GM12878 (cell line): ENCODE measurements around the gene ZNF470. TPM values are rescaled to one million over a fixed set of nuclear protein-coding genes. Genes with fewer than 3 reads are reported as not detected.

Experiments
- ATAC-seq: fragments of 200-7000 bp; cut with Tn5 transposase; 3 replicates; pipeline ENCODE4 v1.9.1; 2020; ENCODE audit warnings: mild to moderate bottlenecking, moderate library complexity
- BruUV-seq: library from RNA; stranded (reverse); fragments of 400-500 nt; replicated peaks from 2 replicates; lab custom pipeline; 2021; lab: Mats Ljungman, UMichigan
- CTCF ChIA-PET: fragments of 300-600 bp; sonication (Branson Sonifier 250); formaldehyde crosslinking; extraction: SDS; loops from one replicate; lab custom pipeline; 2021; ENCODE audit warnings: inconsistent platforms; lab: Yijun Ruan, JAX
- POLR2A ChIA-PET: fragments of 350-600 bp; formaldehyde crosslinking; extraction: SDS; loops from one replicate; lab custom pipeline; 2021; ENCODE audit warnings: inconsistent platforms; lab: Charles Lee
- RAD21 ChIA-PET: fragments of 300-600 bp; sonication (Branson Sonifier 250); formaldehyde crosslinking; loops from one replicate; lab custom pipeline; 2023; ENCODE audit warnings: antibody characterized with exemption; ENCODE audit not compliant: unreplicated experiment; lab: Charles Lee
- SMC1A ChIA-PET: fragments of 300-600 bp; sonication (Branson Sonifier 250); formaldehyde crosslinking; loops from one replicate; lab custom pipeline; 2023; ENCODE audit not compliant: unreplicated experiment, uncharacterized antibody; lab: Charles Lee
- DNase-seq: peaks from one replicate; pipeline ENCODE4 v3.0.0-alpha.2; 2011; ENCODE audit warnings: low read depth, low spot score
- FAIRE-seq: peaks from 3 replicates; lab custom pipeline; 2011; peaks lifted over from hg19 to GRCh38; lab: Jason Lieb, UNC
- H2AFZ ChIP-seq: 2 replicates; pipeline ENCODE4 v1.6.0; 2011; ENCODE audit warnings: low read depth, low read length, control low read depth; ENCODE audit not compliant: control insufficient read depth
- H3K27ac ChIP-seq: 2 replicates; pipeline ENCODE4 v1.5.1; 2011; ENCODE audit warnings: control low read depth; ENCODE audit not compliant: control insufficient read depth, insufficient read depth
- H3K27me3 ChIP-seq, 2 experiments: replicated peaks in 1 of 2; 2 replicates each; pipeline versions ENCODE4 v1.6.0 to v1.6.1; 2011; ENCODE audit warnings: low read length in 1 of 2; ENCODE audit not compliant: control insufficient read depth in 2 of 2, insufficient read depth in 2 of 2
- H3K36me3 ChIP-seq, 2 experiments: 2 replicates each; pipeline ENCODE4 v1.5.1; 2011; ENCODE audit warnings: low read length in 1 of 2; ENCODE audit not compliant: control insufficient read depth in 2 of 2, insufficient read depth in 2 of 2
- H3K4me1 ChIP-seq: 2 replicates; pipeline ENCODE4 v1.6.1; 2011; ENCODE audit warnings: mild to moderate bottlenecking, low read length, moderate library complexity, mixed read lengths; ENCODE audit not compliant: control insufficient read depth, insufficient read depth
- H3K4me2 ChIP-seq: 2 replicates; pipeline ENCODE4 v1.6.0; 2011; ENCODE audit warnings: control low read depth; ENCODE audit not compliant: control insufficient read depth, insufficient read depth
- H3K4me3 ChIP-seq: fragments of 200-600 bp; sonication (generic); 2 replicates; pipeline ENCODE4 v1.5.1; 2016
- H3K79me2 ChIP-seq: 2 replicates; pipeline ENCODE4 v1.6.0; 2011; ENCODE audit warnings: low read length; ENCODE audit not compliant: control insufficient read depth, insufficient read depth
- H3K9ac ChIP-seq: 2 replicates; pipeline ENCODE4 v1.8.0; 2011; ENCODE audit warnings: low read length, control low read depth, mixed read lengths; ENCODE audit not compliant: control insufficient read depth, insufficient read depth
- H3K9me3 ChIP-seq: replicated peaks from 3 replicates; pipeline ENCODE4 v1.5.1; 2011; ENCODE audit warnings: mild to moderate bottlenecking, low read length; ENCODE audit not compliant: control insufficient read depth, insufficient read depth
- H4K20me1 ChIP-seq: 2 replicates; pipeline ENCODE4 v1.6.0; 2011; ENCODE audit not compliant: control insufficient read depth, insufficient read depth
- BACH1 ChIP-seq: fragments of 450-650 bp; IDR thresholded peaks from 2 replicates; pipeline ENCODE4 v1.6.1; 2017; ENCODE audit warnings: mild to moderate bottlenecking, borderline replicate concordance
- CBFB ChIP-seq: IDR thresholded peaks from 2 replicates; pipeline ENCODE4 v1.6.1; 2016; ENCODE audit warnings: antibody characterized with exemption, low read depth
- CHD2 ChIP-seq: IDR thresholded peaks from 2 replicates; pipeline ENCODE4 v1.6.1; 2011; ENCODE audit warnings: low read depth, low read length, improper control_type of control experiment, borderline replicate concordance
- FOXK2 ChIP-seq: fragments of 450-650 bp; IDR thresholded peaks from 2 replicates; pipeline ENCODE4 v1.6.1; 2017; ENCODE audit warnings: mild to moderate bottlenecking, moderate library complexity
- MEF2B ChIP-seq: fragments of 450-650 bp; IDR thresholded peaks from 2 replicates; pipeline ENCODE4 v1.6.1; 2018; ENCODE audit warnings: mild to moderate bottlenecking, moderate library complexity; ENCODE audit not compliant: partially characterized antibody, poor library complexity, severe bottlenecking
- NKRF ChIP-seq: fragments of 450-650 bp; conservative IDR thresholded peaks from 2 replicates; pipeline ENCODE4 v1.6.1; 2017; ENCODE audit warnings: mild to moderate bottlenecking, moderate library complexity
- NR2F1 ChIP-seq: fragments of 450-650 bp; conservative IDR thresholded peaks from 2 replicates; pipeline ENCODE4 v1.6.1; 2017; ENCODE audit warnings: mild to moderate bottlenecking
- POLR2AphosphoS2 ChIP-seq: IDR thresholded peaks from 2 replicates; pipeline ENCODE4 v1.6.1; 2011; ENCODE audit warnings: low read depth, mild to moderate bottlenecking, low read length, improper control_type of control experiment, moderate library complexity
- RAD21 ChIP-seq: IDR thresholded peaks from 2 replicates; pipeline ENCODE4 v1.6.1; 2011; ENCODE audit warnings: mild to moderate bottlenecking, low read depth, low read length, moderate library complexity; ENCODE audit not compliant: insufficient read depth
- RCOR1 ChIP-seq: conservative IDR thresholded peaks from 2 replicates; pipeline ENCODE4 v1.6.1; 2012; ENCODE audit warnings: low read depth, low read length, improper control_type of control experiment
- SMAD5 ChIP-seq: IDR thresholded peaks from 2 replicates; pipeline ENCODE4 v1.6.1; 2016; ENCODE audit warnings: antibody characterized with exemption, low read depth
- SMC3 ChIP-seq: IDR thresholded peaks from 2 replicates; pipeline ENCODE4 v1.6.1; 2011; ENCODE audit warnings: low read length, improper control_type of control experiment, borderline replicate concordance
- SREBF1 ChIP-seq: IDR thresholded peaks from 2 replicates; pipeline ENCODE4 v1.6.1; 2012; ENCODE audit warnings: mild to moderate bottlenecking, low read length
- SUZ12 ChIP-seq: fragments of 200-600 bp; sonication (generic); IDR thresholded peaks from one replicate; pipeline ENCODE4 v1.6.1; 2018; ENCODE audit warnings: antibody characterized with exemption, mild to moderate bottlenecking; ENCODE audit not compliant: unreplicated experiment
- TAF1 ChIP-seq: IDR thresholded peaks from 2 replicates; pipeline ENCODE4 v1.6.1; 2011; ENCODE audit warnings: mild to moderate bottlenecking, low read depth, low read length, borderline replicate concordance
- TCF12 ChIP-seq: IDR thresholded peaks from 2 replicates; pipeline ENCODE4 v1.6.1; 2011; ENCODE audit warnings: low read depth, mild to moderate bottlenecking, low read length
- USF1 ChIP-seq: IDR thresholded peaks from 2 replicates; pipeline ENCODE4 v1.6.1; 2011; ENCODE audit warnings: borderline replicate concordance, low read depth, mild to moderate bottlenecking, moderate library complexity, mixed read lengths, low read length; ENCODE audit not compliant: insufficient read depth; ENCODE audit errors: extremely low read length
- ZBTB11 ChIP-seq: fragments of 450-650 bp; formaldehyde crosslinking; IDR thresholded peaks from 2 replicates; pipeline ENCODE4 v1.5.0; 2022; ENCODE audit warnings: mild to moderate bottlenecking, missing genetic modification characterization
- ZSCAN29 ChIP-seq: fragments of 450-650 bp; IDR thresholded peaks from 2 replicates; pipeline ENCODE4 v1.6.1; 2017; ENCODE audit warnings: mild to moderate bottlenecking, moderate library complexity
- ZZZ3 ChIP-seq: IDR thresholded peaks from 2 replicates; pipeline ENCODE4 v1.6.1; 2011; ENCODE audit warnings: low read depth; ENCODE audit not compliant: control insufficient read depth, insufficient read length
- WGBS: methylation state at CpG from one replicate; pipeline ENCODE4 v1.1.6; 2016; ENCODE audit warnings: low lambda C conversion rate; ENCODE audit not compliant: insufficient replicate concordance, insufficient coverage; ENCODE audit errors: missing lambda C conversion rate; 5-methylcytosine and 5-hydroxymethylcytosine counted together
- in situ Hi-C: fragments of 300-500 bp; cut with MboI; formaldehyde crosslinking; loops from 9 replicates; pipeline ENCODE4 v1.14.3; 2018; ENCODE audit warnings: mixed read lengths
- intact Hi-C: fragments of 100-400 bp; cut with micrococcal nuclease; formaldehyde crosslinking; loops from one replicate; pipeline ENCODE4 v1.14.2; 2022; ENCODE audit not compliant: unreplicated experiment
- polyA plus RNA-seq, 11 experiments: library from polyadenylated mRNA; depleted of rRNA in 4 of 11; unstranded in 6 of 11; stranded (reverse) in 5 of 11; fragments of >200 nt; fragmentation: Nextera tagmentation in 4 of 11; fragmentation: Illumina TruSeq in 1 of 11; extraction: Ambion mirVana in 4 of 11; extraction: Trizol in 1 of 11; gene quantifications; 1 replicate in 1 of 11; 2 replicates in 10 of 11; pipeline versions ENCODE4 v1.2.1 to v1.2.3, GENCODE V29; 2011 to 2016; ENCODE audit warnings: inconsistent platforms in 2 of 11, missing spikeins in 2 of 11, low read depth in 1 of 11
- total RNA-seq, 4 experiments: library from RNA; depleted of rRNA in 3 of 4; stranded (reverse); fragments of >200 nt in 3 of 4; fragmentation: Illumina TruSeq in 1 of 4; extraction: Trizol in 1 of 4; gene quantifications; 2 replicates each; pipeline versions ENCODE4 v1.2.1 to v1.2.3, GENCODE V29; 2013 to 2021

Gene ZNF470
- total and polyA plus RNA-seq, 10 of the 15 experiments (the other 5 are each of a cell fraction or from before 2014, with no cell fraction given): 0.16 to 1.4 (median 0.56) TPM

GRCh38 chr19:56572589-56572988 is 5.3 kb downstream of the ZNF470 start:
- H3K27me3 ChIP-seq: no peaks in the 10 kb centered on the region
- no peaks in the 10 kb centered on the region for H3K79me2 ChIP-seq
- H3K4me3 ChIP-seq: no peak overlapping the region
- TF ChIP-seq CBFB (no peak), ZBTB11 (no peak), SUZ12 (no peak), ZZZ3 (no peak), MEF2B (no peak), RAD21 (no peak), NR2F1 (no peak), USF1 (no peak), RCOR1 (no peak), CHD2 (no peak), ZSCAN29 (no peak), SMAD5 (no peak), FOXK2 (no peak), POLR2AphosphoS2 (no peak), NKRF (no peak), SREBF1 (no peak), TCF12 (no peak), TAF1 (no peak), SMC3 (no peak), BACH1 (no peak)
- H4K20me1 ChIP-seq: no peaks in the 10 kb centered on the region
- in situ Hi-C loops (no loop called here), intact Hi-C loops (no loop called here)
- no peak overlapping the region for H3K27ac ChIP-seq
- SMC1A ChIA-PET: no interaction called here
- H3K9me3 ChIP-seq: peaks cover 7% of the 10 kb centered on the region
- H3K4me2 ChIP-seq: no peak overlapping the region
- H3K4me1 ChIP-seq: no peaks in the 10 kb centered on the region
- no peaks in the 10 kb centered on the region for H3K36me3 ChIP-seq
- RAD21 ChIA-PET: no interaction called here
- CTCF ChIA-PET: no interaction called here
- no peak overlapping the region for H2AFZ ChIP-seq
- ATAC-seq (no peak), FAIRE-seq (no peak), DNase-seq (no peak)
- WGBS: 40% methylated on average over 2 of the region's 2 CpGs
- POLR2A ChIA-PET: no interaction called here
- BruUV-seq: no TSS peak
- H3K9ac ChIP-seq: no peak overlapping the region
